HepG2 (cell line): ENCODE results near the gene SEPTIN2. TPM values are rescaled to one million over a fixed set of nuclear protein-coding genes. Genes with fewer than 3 reads are reported as not detected.
A peak's percentile ranks its signal among the peaks of the same experiment; 100 is the strongest.

Experiments
- ATAC-seq: fragments of 200-7000 bp; cut with Tn5 transposase; 3 replicates; pipeline ENCODE4 v1.9.1; 2020; ENCODE audit warnings: mild to moderate bottlenecking, moderate library complexity
- BruUV-seq: library from RNA; stranded (reverse); fragments of 400-500 nt; replicated peaks from 2 replicates; lab custom pipeline; 2021; lab: Mats Ljungman, UMichigan
- CTCF ChIA-PET: fragments of 300-600 bp; formaldehyde crosslinking; extraction: SDS; loops from one replicate; lab custom pipeline; 2021; ENCODE audit warnings: low total read pairs, inconsistent platforms, low intra/inter-chr PET ratio; lab: Yijun Ruan, JAX
- POLR2A ChIA-PET: fragments of 350-600 bp; sonication (Branson Sonifier 250); formaldehyde crosslinking; loops from one replicate; lab custom pipeline; 2020; ENCODE audit warnings: antibody characterized with exemption, inconsistent platforms; lab: Yijun Ruan, JAX
- DNase-seq: peaks from one replicate; pipeline ENCODE4 v3.0.0-alpha.2; 2015; ENCODE audit warnings: low spot score
- FAIRE-seq: peaks from 3 replicates; lab custom pipeline; 2011; peaks lifted over from hg19 to GRCh38; lab: Jason Lieb, UNC
- H2AFZ ChIP-seq: one replicate; pipeline ENCODE4 v1.6.1; 2011; ENCODE audit warnings: low read length, inconsistent platforms
- H3K27ac ChIP-seq: fragments of 300-600 bp; 3 replicates; pipeline ENCODE4 v1.8.0; 2011; ENCODE audit warnings: mixed run types, mild to moderate bottlenecking, mixed read lengths, low read length, inconsistent platforms; ENCODE audit not compliant: insufficient read depth; ENCODE audit errors: extremely low read length
- H3K27me3 ChIP-seq, 2 experiments: fragments of 200-600 bp in 1 of 2; 2 replicates in 1 of 2; 3 replicates in 1 of 2; pipeline versions ENCODE4 v1.6.0 to v1.8.0; 2011; ENCODE audit warnings: low read length in 2 of 2, mild to moderate bottlenecking in 2 of 2, moderate library complexity in 2 of 2, inconsistent platforms in 1 of 2; ENCODE audit not compliant: insufficient read depth in 2 of 2, control insufficient read depth in 1 of 2
- H3K36me3 ChIP-seq, 2 experiments: fragments of 200-600 bp in 1 of 2; replicated peaks in 1 of 2; 2 replicates in 1 of 2; 3 replicates in 1 of 2; pipeline versions ENCODE4 v1.5.1 to v1.8.0; 2011; ENCODE audit warnings: low read length in 2 of 2, inconsistent platforms in 1 of 2; ENCODE audit not compliant: insufficient read depth in 2 of 2, control insufficient read depth in 1 of 2
- H3K4me1 ChIP-seq: 2 replicates; pipeline ENCODE4 v1.5.1; 2012; ENCODE audit warnings: low read length, inconsistent platforms; ENCODE audit not compliant: insufficient read depth
- H3K4me2 ChIP-seq: 2 replicates; pipeline ENCODE4 v1.6.0; 2011; ENCODE audit warnings: low read depth, low read length, inconsistent platforms
- H3K4me3 ChIP-seq, 3 experiments: fragments of 200-600 bp in 1 of 3; sonication (generic), shearing (Covaris generic) in 1 of 3; replicated peaks in 1 of 3; 2 replicates each; pipeline ENCODE4 v1.5.1; 2011 to 2016; ENCODE audit warnings: low read length in 3 of 3, inconsistent platforms in 2 of 3, low read depth in 2 of 3, mild to moderate bottlenecking in 2 of 3, control low read depth in 1 of 3, mixed read lengths in 1 of 3; ENCODE audit not compliant: insufficient read depth in 1 of 3
- H3K79me2 ChIP-seq: one replicate; pipeline ENCODE4 v1.6.1; 2011; ENCODE audit warnings: low read length, inconsistent platforms; ENCODE audit not compliant: insufficient read depth
- H3K9ac ChIP-seq: 2 replicates; pipeline ENCODE4 v1.6.0; 2011; ENCODE audit warnings: mild to moderate bottlenecking, low read depth, low read length, inconsistent platforms; ENCODE audit not compliant: insufficient read depth
- H3K9me3 ChIP-seq: 2 replicates; pipeline ENCODE4 v1.5.1; 2012; ENCODE audit warnings: mild to moderate bottlenecking, low read length
- H4K20me1 ChIP-seq: 2 replicates; pipeline ENCODE4 v1.6.0; 2011; ENCODE audit warnings: inconsistent platforms, mild to moderate bottlenecking, low read length, moderate library complexity; ENCODE audit not compliant: insufficient read depth
- ARID3A ChIP-seq: IDR thresholded peaks from 2 replicates; pipeline ENCODE4 v1.6.1; 2012; ENCODE audit warnings: low read depth, low read length, improper control_type of control experiment
- ATF1 ChIP-seq: IDR thresholded peaks from 2 replicates; pipeline ENCODE4 v1.6.1; 2016; ENCODE audit warnings: mild to moderate bottlenecking, control low read depth
- ATF4 ChIP-seq, 2 experiments: fragments of 450-650 bp in 1 of 2; sonication (generic) in 1 of 2; formaldehyde crosslinking; IDR thresholded peaks; 2 replicates each; pipeline versions ENCODE4 v1.5.0 to v1.8.0; 2020 to 2022; ENCODE audit warnings: mild to moderate bottlenecking in 1 of 2, missing genetic modification reagents in 1 of 2
- HCFC1 ChIP-seq: fragments of 150-350 bp; IDR thresholded peaks from 2 replicates; pipeline ENCODE4 v1.6.1; 2014; ENCODE audit warnings: low read depth, low read length
- MEF2D ChIP-seq: sonication (generic); formaldehyde crosslinking; IDR thresholded peaks from 2 replicates; pipeline ENCODE4 v1.5.1; 2020; ENCODE audit warnings: mild to moderate bottlenecking, missing genetic modification reagents
- MXD3 ChIP-seq: IDR thresholded peaks from 2 replicates; pipeline ENCODE4 v1.6.1; 2016; ENCODE audit warnings: mild to moderate bottlenecking, missing biosample characterization, missing genetic modification reagents
- NFIB ChIP-seq: sonication (generic); formaldehyde crosslinking; IDR thresholded peaks from 2 replicates; pipeline ENCODE4 v1.9.0; 2021; ENCODE audit warnings: missing genetic modification reagents, mild to moderate bottlenecking, borderline replicate concordance
- POGZ ChIP-seq: sonication (generic); formaldehyde crosslinking; IDR thresholded peaks from 2 replicates; pipeline ENCODE4 v1.4.0; 2020; ENCODE audit warnings: mild to moderate bottlenecking, missing genetic modification reagents
- REST ChIP-seq, 2 experiments: IDR thresholded peaks; 2 replicates each; pipeline ENCODE4 v1.6.1; 2011 to 2012; ENCODE audit warnings: low read length in 2 of 2, borderline replicate concordance in 1 of 2, low read depth in 1 of 2, mild to moderate bottlenecking in 1 of 2, moderate library complexity in 1 of 2
- TARDBP ChIP-seq: sonication (generic); formaldehyde crosslinking; IDR thresholded peaks from 2 replicates; pipeline ENCODE4 v1.8.0; 2022; ENCODE audit warnings: mild to moderate bottlenecking, missing genetic modification reagents
- ZFP62 ChIP-seq: sonication (generic); formaldehyde crosslinking; IDR thresholded peaks from 2 replicates; pipeline ENCODE4 v1.4.0; 2020; ENCODE audit warnings: missing genetic modification reagents
- ZNF639 ChIP-seq: conservative IDR thresholded peaks from 2 replicates; pipeline ENCODE4 v1.6.1; 2018; ENCODE audit warnings: missing genetic modification reagents
- ZNF720 ChIP-seq: sonication (generic); formaldehyde crosslinking; IDR thresholded peaks from 2 replicates; pipeline ENCODE4 v1.4.0; 2020; ENCODE audit warnings: missing genetic modification reagents
- ZNF850 ChIP-seq: sonication (generic); formaldehyde crosslinking; conservative IDR thresholded peaks from 2 replicates; pipeline ENCODE4 v1.9.0; 2021; ENCODE audit warnings: mild to moderate bottlenecking, missing genetic modification reagents
- ZSCAN9 ChIP-seq: IDR thresholded peaks from 2 replicates; pipeline ENCODE4 v1.6.1; 2016; ENCODE audit warnings: borderline replicate concordance
- WGBS: methylation state at CpG from one replicate; pipeline ENCODE4 v1.1.6; 2017; ENCODE audit warnings: low lambda C conversion rate; 5-methylcytosine and 5-hydroxymethylcytosine counted together
- in situ Hi-C: cut with HindIII; loops from 2 replicates; pipeline ENCODE4 v1.10.0; 2017; ENCODE audit warnings: low pct_unique_long_range_greater_than_20kb; ENCODE audit not compliant: extremely low pct_ligation_motif_present
- intact Hi-C: fragments of 100-400 bp; cut with micrococcal nuclease; formaldehyde crosslinking; loops from one replicate; pipeline ENCODE4 v1.10.0; 2022; ENCODE audit not compliant: unreplicated experiment
- polyA plus RNA-seq, 8 experiments: library from polyadenylated mRNA; depleted of rRNA in 3 of 8; stranded (reverse) in 7 of 8; unstranded in 1 of 8; fragments of >200 nt; fragmentation: Illumina TruSeq in 4 of 8; extraction: Trizol in 4 of 8; gene quantifications; 2 replicates each; pipeline versions ENCODE4 v1.2.1 to v1.2.3, GENCODE V29; 2011 to 2016; ENCODE audit warnings: low read depth in 4 of 8, missing spikeins in 1 of 8, mixed read lengths in 1 of 8; ENCODE audit not compliant: insufficient read depth in 1 of 8
- total RNA-seq, 5 experiments: library from RNA; depleted of rRNA; stranded (reverse); fragments of >200 nt; fragmentation: Illumina TruSeq; extraction: Trizol; gene quantifications; 2 replicates each; pipeline ENCODE4 v1.2.3, GENCODE V29; 2016; ENCODE audit warnings: low read depth in 1 of 5

Gene SEPTIN2
- total and polyA plus RNA-seq, 2 of the 13 experiments (the other 11 are each of a cell fraction or from before 2014, with no cell fraction given) = 493 to 733 TPM

- intact Hi-C loops (loop anchor here (2.0 to 10.0 kb wide), 3 partner anchors 34 to 154 kb away; partner anchors contain the start of gene STK25), in situ Hi-C loops (loop anchor here (5.0 kb wide), 1 partner anchor 34 kb away; the partner anchor contains the start of genes HDLBP and SEPTIN2)
- Histone ChIP-seq H2AFZ (no peak overlapping the region), H3K4me2 (peak overlapping the region; percentile 74), H3K36me3 (peaks cover 15 to 62% of the 10 kb centered on the region in 2 experiments), H3K9me3 (no peaks in the 10 kb centered on the region), H3K4me3 (peak overlapping the region in 2 of 3 experiments; percentile 12 to 44; a peak in 1 of 6 replicates), H4K20me1 (peaks cover 31% of the 10 kb centered on the region), H3K27ac (peak overlapping the region; percentile 86), H3K4me1 (peaks cover 65% of the 10 kb centered on the region), H3K27me3 (no peaks in the 10 kb centered on the region), H3K79me2 (peaks cover 5% of the 10 kb centered on the region), H3K9ac (peak overlapping the region; percentile 61)
- 6% methylated on average over 9 of the region's 9 CpGs for WGBS
- peak; percentile 93 for DNase-seq
- ChIA-PET POLR2A (interaction anchor here (0.9 to 4.0 kb wide), 9 partner anchors 9 to 92 kb away, joined by 3 to 55 read pairs (median 5); partner anchors contain the start of genes HDLBP and SEPTIN2), CTCF (no interaction called here)
- peak; percentile 85 for FAIRE-seq
- peak; percentile 57 for ATAC-seq
- BruUV-seq = no TSS peak
- TF ChIP-seq TARDBP (CRISPR knock-in tag) (peak; percentile 68), ZFP62 (CRISPR knock-in tag) (no peak), ZNF639 (CRISPR knock-in tag) (no peak), ZSCAN9 (CRISPR knock-in tag) (peak; percentile 38; the same call in 1 of the 2 replicates), POGZ (no peak; the same call in 1 of the 2 replicates), ARID3A (peak; percentile 31; the same call in 1 of the 2 replicates), MXD3 (CRISPR knock-in tag) (no peak), ATF1 (CRISPR knock-in tag) (no peak), ZNF720 (CRISPR knock-in tag) (no peak), REST (IDR thresholded peaks at IDR 0.05; ENCODE audit: borderline replicate concordance in 1 of 2, low read depth in 1 of 2, low read length in 2 of 2) (no peak), ZNF850 (CRISPR knock-in tag) (no peak), NFIB (CRISPR knock-in tag) (no peak), HCFC1 (no peak), ATF4 (CRISPR knock-in tag; IDR thresholded peaks at IDR 0.05) (peak in 1 of 2 experiments; percentile 59; a peak in 2 of 4 replicates), MEF2D (no peak; the same call in 1 of the 2 replicates)
These were observed 35.3 kb downstream of the SEPTIN2 start for GRCh38 chr2:241350878-241351639.
